ENCODE results near the gene UBASH3A.
"Not testable (repeated sequence)": the region's sequence is repeated elsewhere in the genome, so short reads cannot be mapped to it uniquely, and the experiment has no call there.

Gene UBASH3A

GRCh38 chr21:42454786-42455185 lies 51.1 kb downstream of the UBASH3A start:
- DNase-seq, result no peak

- DNase-seq, result no peak
These were observed 51.5 kb downstream of the UBASH3A start for GRCh38 chr21:42455196-42455595.

- DNase-seq, result no peak
These were observed 52.2 kb downstream of the UBASH3A start for GRCh38 chr21:42455754-42456440.

- peak; percentile 35 for DNase-seq
These were observed 52.8 kb downstream of the UBASH3A start for GRCh38 chr21:42456457-42456856.

GRCh38 chr21:42459082-42459460 lies 55.4 kb downstream of the UBASH3A start:
- no peak for DNase-seq

- no peak for DNase-seq
These were observed 56.0 kb downstream of the UBASH3A start for GRCh38 chr21:42459546-42460215.

GRCh38 chr21:42460391-42461184 lies 56.9 kb downstream of the UBASH3A start:
- peak; percentile 18 for DNase-seq

- no peak for DNase-seq
These were observed 57.5 kb downstream of the UBASH3A start for GRCh38 chr21:42461185-42461520.

GRCh38 chr21:42461881-42462877 lies 58.5 kb downstream of the UBASH3A start:
- DNase-seq, result no peak

GRCh38 chr21:42463861-42464515 lies 60.3 kb downstream of the UBASH3A start:
- peak; percentile 55 for DNase-seq

GRCh38 chr21:42465008-42465802 lies 61.5 kb downstream of the UBASH3A start:
- no peak for DNase-seq

- no peak for DNase-seq
These were observed 62.1 kb downstream of the UBASH3A start for GRCh38 chr21:42465803-42466127.

- DNase-seq, result no peak
These were observed 63.0 kb downstream of the UBASH3A start for GRCh38 chr21:42466700-42467099.

GRCh38 chr21:42467140-42467983 lies 63.7 kb downstream of the UBASH3A start:
- DNase-seq, result no peak

GRCh38 chr21:42468491-42469131 lies 64.9 kb downstream of the UBASH3A start:
- no peak for DNase-seq

- DNase-seq, result no peak
These were observed 65.6 kb downstream of the UBASH3A start for GRCh38 chr21:42469272-42469671.

GRCh38 chr21:42469726-42470125 lies 66.0 kb downstream of the UBASH3A start:
- DNase-seq, result not testable (repeated sequence)

GRCh38 chr21:42471206-42471605 lies 67.5 kb downstream of the UBASH3A start:
- DNase-seq, result no peak

GRCh38 chr21:42471716-42472330 lies 68.1 kb downstream of the UBASH3A start:
- no peak for DNase-seq
